Loucy (cell line): ENCODE data around the gene SCUBE2.

Experiments used
- CTCF ChIP-seq: fragments of 200-600 bp; sonication (generic); conservative IDR thresholded peaks from 2 replicates; pipeline ENCODE4 v1.5.1; 2014; ENCODE audit warnings: mild to moderate bottlenecking, antibody characterized with exemption, low read length
- EZH2phosphoT487 ChIP-seq: fragments of 200-600 bp; IDR thresholded peaks from 2 replicates; pipeline ENCODE4 v1.6.1; 2018; ENCODE audit warnings: antibody characterized with exemption, mild to moderate bottlenecking, moderate library complexity, borderline replicate concordance

GRCh38 chr11:9046481-9046880, 44.9 kb downstream of the SCUBE2 start:
- TF ChIP-seq CTCF, result no peak
- no peak for TF ChIP-seq EZH2phosphoT487
